DOHH2 (cell line): Measurements from ENCODE around the gene C9orf72.

Experiments used
- EZH2phosphoT487 ChIP-seq: fragments of 200-600 bp; sonication (generic); IDR thresholded peaks from 2 replicates; pipeline ENCODE4 v1.6.1; 2017; ENCODE audit warnings: borderline replicate concordance, mild to moderate bottlenecking, antibody characterized with exemption, low read length, moderate library complexity, mixed read lengths
- TF ChIP-seq, protein P1 (sequence below): fragments of 200-600 bp; sonication (generic); IDR thresholded peaks from one replicate; pipeline ENCODE4 v1.5.1; 2014; ENCODE audit warnings: antibody characterized with exemption, mild to moderate bottlenecking, low read depth, low read length; ENCODE audit not compliant: poor library complexity, severe bottlenecking

DNA sequence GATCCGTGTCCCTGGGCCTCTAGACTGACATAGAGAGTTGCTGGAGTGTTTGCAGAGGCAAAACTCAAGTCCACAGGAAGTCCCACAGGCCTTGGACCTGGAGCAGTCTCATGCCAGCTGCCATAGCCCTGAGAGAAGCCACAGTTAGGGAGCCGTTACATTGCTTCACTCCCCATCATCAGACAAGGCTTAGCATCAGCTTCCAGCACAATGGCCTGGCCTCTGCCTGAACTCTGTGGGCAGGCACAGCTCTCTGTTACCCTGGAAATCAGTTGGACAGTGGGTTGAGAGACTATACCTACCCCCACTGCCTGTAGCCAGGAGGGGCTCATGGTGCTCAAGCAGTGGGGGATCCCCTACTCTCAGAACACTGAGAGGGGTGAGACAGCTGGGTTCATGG lies 16.2 kb upstream of the C9orf72 start:
- TF ChIP-seq, protein P1, sequence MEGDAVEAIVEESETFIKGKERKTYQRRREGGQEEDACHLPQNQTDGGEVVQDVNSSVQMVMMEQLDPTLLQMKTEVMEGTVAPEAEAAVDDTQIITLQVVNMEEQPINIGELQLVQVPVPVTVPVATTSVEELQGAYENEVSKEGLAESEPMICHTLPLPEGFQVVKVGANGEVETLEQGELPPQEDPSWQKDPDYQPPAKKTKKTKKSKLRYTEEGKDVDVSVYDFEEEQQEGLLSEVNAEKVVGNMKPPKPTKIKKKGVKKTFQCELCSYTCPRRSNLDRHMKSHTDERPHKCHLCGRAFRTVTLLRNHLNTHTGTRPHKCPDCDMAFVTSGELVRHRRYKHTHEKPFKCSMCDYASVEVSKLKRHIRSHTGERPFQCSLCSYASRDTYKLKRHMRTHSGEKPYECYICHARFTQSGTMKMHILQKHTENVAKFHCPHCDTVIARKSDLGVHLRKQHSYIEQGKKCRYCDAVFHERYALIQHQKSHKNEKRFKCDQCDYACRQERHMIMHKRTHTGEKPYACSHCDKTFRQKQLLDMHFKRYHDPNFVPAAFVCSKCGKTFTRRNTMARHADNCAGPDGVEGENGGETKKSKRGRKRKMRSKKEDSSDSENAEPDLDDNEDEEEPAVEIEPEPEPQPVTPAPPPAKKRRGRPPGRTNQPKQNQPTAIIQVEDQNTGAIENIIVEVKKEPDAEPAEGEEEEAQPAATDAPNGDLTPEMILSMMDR = no peak
- TF ChIP-seq EZH2phosphoT487 = no peak
